ENCODE measurements around the gene ECM2. TPM values are rescaled to one million over a fixed set of nuclear protein-coding genes. Genes with fewer than 3 reads are reported as not detected.
A peak's percentile ranks its signal among the peaks of the same experiment; 100 is the strongest.

Gene ECM2
- total RNA-seq, 1 experiment from 2014 or later = 2.0 TPM

DNA sequence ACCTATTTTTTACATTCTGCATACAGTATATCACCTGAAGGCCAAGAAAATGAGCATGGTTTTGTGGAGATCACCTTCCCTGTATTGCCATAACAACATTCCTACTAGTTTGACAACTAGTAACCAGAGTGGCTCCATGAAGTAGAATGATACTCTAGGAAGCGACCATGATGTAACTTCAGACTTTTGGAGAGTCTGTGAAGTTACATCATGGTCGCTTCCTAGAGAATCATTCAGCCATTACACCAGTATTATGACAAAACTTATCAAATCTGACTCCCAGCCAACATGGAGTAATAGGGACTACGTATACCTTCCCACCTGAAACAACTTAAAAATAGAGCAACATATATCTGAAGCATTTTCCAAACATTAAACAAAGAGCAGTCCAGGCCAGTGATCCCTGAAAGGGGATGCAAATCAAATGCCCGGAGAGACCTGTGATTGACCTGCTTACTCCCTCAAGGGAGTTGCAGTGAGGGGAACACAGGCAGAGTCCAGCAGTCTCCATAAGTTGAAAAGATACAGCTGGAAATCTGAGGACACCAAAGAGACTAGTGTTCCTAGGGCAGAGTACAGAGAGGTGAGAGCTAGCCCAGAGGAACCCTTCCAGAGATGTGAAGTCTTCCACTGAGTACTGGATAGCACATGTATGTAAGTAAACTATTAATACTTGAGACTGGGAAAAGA, 7.8 kb downstream of the ECM2 start:
- no peak for DNase-seq (ENCODE audit: low spot score)

DNA sequence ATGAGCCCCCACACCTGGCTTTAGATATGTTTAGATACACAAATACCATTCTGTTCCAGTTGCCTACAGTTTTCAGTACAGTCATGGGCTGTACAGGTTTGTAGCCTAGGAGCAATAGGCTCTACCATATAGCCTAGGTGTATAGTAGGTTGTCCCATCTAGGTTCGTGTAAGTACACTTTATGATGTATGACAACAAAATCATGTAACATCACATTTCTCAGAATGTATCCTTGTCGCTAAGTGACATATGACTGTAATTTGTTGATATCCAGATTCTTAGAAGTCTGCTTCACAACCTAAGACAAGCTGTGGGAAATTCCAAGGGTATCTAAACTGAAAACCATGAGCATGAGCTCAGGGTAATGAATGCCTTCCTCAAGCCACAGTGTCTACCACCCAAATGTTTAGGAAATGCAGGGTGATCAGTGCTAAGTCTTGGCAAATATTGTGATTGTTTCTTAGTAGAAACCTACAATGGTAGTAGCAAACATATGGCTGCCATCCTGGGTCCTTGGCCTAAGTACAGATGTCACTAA, 8.4 kb downstream of the ECM2 start:
- no peak for DNase-seq (ENCODE audit: low spot score)

- DNase-seq (ENCODE audit: low spot score) = peak; percentile 80
These were observed 10.5 kb downstream of the ECM2 start for GRCh38 chr9:92525306-92525705.

DNA sequence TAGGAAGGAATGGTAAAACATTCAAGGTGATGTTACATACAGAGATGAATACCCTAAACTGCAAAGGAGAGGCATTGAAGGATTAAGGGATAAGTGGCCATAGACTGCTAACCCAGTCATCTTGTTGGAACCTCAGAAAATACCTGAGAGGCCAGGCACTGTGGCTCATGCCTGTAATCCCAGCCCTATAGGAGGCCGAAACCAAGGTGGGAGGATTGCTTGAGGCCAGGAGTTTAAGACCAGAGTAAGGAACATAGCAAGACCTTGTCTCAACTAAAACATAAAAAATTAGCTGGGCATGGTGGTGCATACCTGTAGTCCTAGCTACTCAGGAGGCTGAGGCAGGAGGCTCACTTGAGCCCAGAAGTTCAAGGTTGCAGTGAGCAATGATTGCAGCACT, 10.9 kb downstream of the ECM2 start:
- DNase-seq (ENCODE audit: low spot score) = no peak

DNA sequence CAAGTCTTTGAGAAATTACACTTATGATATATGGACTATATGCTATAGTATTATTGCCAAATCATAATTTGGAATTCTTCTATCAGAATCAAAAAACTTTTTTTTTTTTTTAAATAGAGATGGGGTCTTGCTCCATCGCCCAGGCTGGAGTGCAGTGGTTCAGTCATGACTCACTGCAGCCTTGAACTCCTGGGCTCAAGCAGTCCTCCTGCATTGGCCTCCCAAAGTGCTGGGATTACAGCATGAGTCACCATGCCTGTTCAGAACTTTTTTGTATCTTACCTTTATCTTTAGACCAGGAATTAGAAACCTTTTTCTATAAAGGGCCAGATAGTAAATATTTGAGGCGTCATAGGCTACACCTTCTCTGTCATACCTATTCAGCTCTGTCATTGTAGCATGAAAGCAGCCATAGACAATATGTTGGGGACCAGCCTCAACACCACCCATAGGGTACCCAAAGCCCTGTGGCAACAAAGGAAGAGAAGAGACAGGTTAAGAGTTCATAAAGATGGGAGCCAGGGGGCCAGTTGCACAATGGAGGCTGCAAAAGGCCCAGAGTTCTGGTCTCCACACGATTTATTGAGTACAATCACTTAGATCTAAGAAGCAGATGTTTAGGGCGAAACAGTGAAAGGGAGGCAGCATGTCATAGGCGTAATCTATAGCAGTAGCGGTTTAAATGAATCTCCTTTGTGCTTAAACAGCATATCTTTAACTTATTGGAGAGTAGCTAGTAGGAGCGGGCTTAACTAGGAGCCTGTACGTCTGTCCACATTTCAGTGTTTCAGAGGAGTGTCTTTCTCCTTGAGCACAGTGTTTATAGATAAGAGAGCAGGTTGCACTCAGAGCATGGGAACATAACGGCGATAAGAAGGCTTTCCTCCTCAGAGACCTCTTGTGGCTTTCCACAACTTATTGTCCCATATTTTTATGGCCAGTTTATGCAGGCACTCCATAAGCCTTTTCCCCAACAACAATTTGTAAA, 12.5 kb downstream of the ECM2 start:
- DNase-seq (ENCODE audit: low spot score) = no peak

- DNase-seq (ENCODE audit: low spot score) = no peak
These were observed 15.0 kb downstream of the ECM2 start for GRCh38 chr9:92520837-92521236.

GRCh38 chr9:92518199-92518598, 17.6 kb downstream of the ECM2 start:
- no peak for DNase-seq (ENCODE audit: low spot score)

- no peak for DNase-seq (ENCODE audit: low spot score)
These were observed 18.7 kb downstream of the ECM2 start for GRCh38 chr9:92517046-92517445.

DNA sequence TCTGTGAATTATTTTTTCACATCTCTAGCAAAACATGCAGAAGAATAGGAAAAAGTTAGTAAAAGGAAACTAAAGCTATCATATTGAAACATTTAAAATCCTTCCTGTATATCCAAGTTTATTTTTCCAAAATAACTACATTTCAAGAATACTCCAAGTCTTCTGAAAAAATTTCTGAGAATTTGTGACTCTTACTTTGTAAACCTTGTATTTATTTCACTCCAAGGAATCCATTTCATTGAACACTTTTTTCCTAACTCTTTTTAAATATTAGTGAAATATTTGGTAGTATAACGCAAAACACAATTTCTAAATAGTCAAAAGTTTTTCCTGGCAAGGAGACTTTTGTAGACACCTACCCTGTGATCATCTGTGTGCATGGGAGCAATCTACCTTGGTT, 19.3 kb downstream of the ECM2 start:
- no peak for DNase-seq (ENCODE audit: low spot score)

- DNase-seq (ENCODE audit: low spot score) = no peak
These were observed 21.2 kb downstream of the ECM2 start for GRCh38 chr9:92514635-92515034.

- DNase-seq (ENCODE audit: low spot score) = no peak
These were observed 22.4 kb downstream of the ECM2 start for GRCh38 chr9:92513349-92513748.

DNA sequence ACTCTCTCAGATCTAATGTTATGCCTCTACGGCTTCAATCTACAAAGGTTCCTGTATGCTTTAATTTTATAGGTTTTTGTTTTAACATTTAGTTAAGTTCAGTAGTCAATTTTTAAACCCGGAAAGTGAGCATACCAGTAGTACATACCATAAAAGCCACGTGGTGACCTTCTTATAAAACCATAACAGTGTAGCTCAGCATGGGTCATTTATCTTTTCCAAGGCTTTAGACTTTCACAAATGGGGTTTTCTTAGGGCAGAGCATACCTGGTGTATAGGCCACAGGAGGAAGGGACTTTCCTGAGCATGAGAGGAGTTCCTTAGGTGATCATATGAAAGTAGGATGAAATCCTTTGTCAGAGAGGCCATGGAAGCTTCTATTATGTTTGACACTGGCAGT, 23.2 kb downstream of the ECM2 start:
- no peak for DNase-seq (ENCODE audit: low spot score)

DNA sequence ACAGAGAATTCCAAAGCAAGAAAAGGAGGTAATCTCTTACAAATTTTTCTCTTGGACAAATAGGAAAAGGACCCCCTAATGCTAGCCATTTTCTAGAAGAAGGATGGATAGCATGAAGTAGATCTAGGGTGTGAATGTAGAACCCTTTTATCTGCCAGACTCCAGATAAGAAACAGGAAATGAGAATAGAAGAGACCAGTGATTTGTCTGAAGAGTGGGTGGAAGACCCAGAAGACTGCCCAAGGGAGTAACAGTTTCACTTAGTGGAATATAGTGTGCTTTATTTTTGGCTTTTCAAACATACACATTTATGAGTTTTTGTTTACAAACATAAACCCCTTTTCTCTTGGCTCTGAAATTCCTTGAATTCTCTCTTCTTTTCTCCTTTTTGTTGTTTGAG, 25.0 kb downstream of the ECM2 start:
- no peak for DNase-seq (ENCODE audit: low spot score)

DNA sequence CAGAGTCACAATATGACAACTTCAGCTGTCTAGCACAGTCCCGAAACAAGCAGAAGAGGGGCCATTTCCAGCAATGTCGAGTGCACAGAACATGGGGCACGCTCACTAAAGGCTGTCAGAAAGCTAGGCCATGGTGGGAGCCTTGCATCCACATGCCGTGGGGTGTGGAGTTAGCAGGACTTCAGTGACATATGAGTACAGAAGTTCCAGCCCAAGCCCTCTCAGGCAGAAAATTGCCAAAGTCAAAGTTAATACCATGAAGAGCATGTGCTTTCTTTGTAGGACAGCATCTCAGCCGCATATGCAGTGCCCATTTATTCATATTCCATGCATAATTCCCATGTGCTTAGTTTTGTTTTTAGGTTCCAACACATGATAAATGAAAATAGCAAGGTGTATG, 26.7 kb downstream of the ECM2 start:
- no peak for DNase-seq (ENCODE audit: low spot score)

- no peak for DNase-seq (ENCODE audit: low spot score)
These were observed 27.6 kb downstream of the ECM2 start for GRCh38 chr9:92508018-92508820.

DNA sequence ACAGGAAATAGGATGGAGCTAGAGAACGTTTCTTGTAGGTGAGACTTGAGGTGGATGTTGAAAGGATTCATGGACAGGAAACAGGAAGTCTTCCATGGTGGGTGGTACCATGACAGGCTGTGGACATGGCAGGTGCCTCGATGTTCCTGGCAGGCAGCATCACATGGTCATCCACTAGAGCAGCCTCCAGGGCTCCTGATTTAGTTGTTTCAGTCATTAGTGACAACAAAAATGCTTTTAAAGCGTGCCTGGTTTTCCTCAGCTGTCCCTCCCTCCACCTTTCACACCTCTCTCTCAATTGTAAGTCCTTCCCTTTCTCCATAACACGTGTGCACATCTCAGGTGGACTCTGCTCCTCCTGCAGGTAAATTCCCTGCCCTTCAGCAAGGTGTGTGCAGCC, 28.3 kb downstream of the ECM2 start:
- DNase-seq (ENCODE audit: low spot score) = no peak

DNA sequence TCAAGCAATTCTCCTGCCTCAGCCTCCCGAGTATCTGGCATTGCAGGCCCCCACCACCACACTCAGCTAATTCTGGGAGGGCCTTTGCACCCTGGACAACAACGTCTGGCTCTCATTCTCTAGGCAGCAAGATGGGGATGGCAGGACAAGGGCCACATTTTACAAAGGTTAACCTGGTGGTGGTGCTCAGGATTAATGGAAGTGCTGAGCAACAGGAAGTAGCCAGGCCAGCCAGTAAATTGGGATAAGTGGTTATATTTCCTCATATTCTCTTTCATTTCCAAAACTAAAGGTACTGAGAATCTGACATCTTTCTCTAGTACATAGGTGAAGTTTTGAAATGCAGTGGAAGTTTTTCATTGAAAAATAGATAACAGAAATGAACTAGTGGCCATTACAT, 28.8 kb downstream of the ECM2 start:
- DNase-seq (ENCODE audit: low spot score) = no peak

- DNase-seq (ENCODE audit: low spot score) = peak; percentile 62
These were observed 29.5 kb downstream of the ECM2 start for GRCh38 chr9:92506184-92506857.

- DNase-seq (ENCODE audit: low spot score) = no peak
These were observed 30.9 kb downstream of the ECM2 start for GRCh38 chr9:92504881-92505280.

DNA sequence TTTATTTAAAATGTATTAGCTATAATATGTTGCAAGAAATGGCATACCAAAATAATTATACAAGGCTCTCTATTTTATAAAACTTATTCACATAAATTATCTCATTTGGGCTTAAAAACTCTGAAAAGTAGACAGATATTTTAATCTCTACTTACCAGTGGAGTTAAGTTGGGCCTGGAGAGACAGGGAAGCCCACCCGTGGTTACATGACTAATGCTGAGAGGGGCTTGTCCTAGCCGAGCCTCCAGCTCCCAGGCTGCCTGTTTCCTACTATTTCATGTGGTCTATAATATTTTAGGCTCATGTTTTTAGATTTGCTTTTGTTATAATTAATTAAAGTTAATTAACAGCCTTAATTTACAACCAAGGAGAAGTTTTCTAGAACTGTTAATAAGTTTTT, 32.6 kb downstream of the ECM2 start:
- no peak for DNase-seq (ENCODE audit: low spot score)

DNA sequence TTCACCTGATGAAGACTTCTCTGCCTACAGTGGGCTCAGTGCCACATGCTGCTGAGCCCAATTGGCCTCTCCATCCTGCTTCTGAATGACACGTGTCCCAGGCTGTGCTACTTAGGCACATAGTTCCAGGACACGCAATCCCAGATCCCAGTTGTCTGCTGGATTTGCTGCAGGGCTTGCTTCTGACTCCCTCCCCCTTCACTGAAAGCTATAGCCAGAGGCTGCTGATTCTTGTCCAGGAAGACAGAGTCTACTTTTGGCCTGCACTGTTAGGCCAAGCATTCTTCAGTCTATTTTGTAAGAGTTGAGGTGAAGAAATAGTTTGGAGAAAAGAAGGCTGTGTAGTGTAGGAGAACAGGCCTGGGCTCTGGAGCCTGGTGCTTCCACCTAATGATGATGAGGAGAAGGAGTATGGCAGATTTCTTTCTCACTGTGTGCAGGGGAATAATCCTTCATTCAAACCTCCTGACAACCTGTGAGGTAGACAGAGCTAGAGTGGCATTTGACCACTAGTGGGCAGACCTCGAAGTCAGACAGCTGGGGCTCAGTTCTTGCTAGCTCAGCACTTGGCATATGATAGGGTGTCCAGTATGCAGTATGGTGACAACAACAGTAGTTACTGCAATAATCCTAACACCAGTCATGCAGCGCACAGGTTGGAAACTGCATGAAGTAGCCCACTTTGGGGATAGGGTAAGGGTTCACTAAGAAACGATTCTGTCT, 34.0 kb downstream of the ECM2 start:
- peak; percentile 40 for DNase-seq (ENCODE audit: low spot score)
